ENCODE data around the gene TUBB2A. TPM values are rescaled to one million over a fixed set of nuclear protein-coding genes. Genes with fewer than 3 reads are reported as not detected.
"Not testable (repeated sequence)": the region's sequence is repeated elsewhere in the genome, so short reads cannot be mapped to it uniquely, and the experiment has no call there.

The TUBB2A gene
- total RNA-seq, 1 experiment from 2014 or later, result 49.9 TPM

DNA sequence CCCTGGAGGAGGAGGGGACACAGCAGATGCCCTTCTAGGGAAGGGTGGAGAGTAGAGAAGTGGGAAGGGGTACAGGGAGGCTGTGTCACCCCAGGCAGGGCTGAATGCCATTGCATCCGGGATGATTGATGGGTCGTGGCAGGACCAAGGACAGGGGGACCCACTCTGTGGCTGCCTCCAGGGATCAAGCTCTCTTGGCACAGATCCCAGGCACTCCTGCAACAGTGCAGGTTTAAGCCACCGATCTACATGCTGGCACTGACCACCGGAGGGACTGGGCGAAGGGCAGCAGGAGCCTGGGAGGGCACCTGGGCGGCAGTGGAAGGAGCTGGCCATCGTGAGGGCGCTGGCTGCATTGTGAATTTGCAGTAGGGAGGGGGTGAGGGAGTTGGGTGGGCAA lies 22.6 kb upstream of the TUBB2A start:
- POLR2A ChIA-PET; H3K4me2 ChIP-seq (ENCODE audit: low read length); intact Hi-C loops (cut with micrococcal nuclease); H3K4me3 ChIP-seq (replicated peaks in 1 of 2; ENCODE audit: low read depth in 1 of 2, low read length in 2 of 2); H3K27ac ChIP-seq (ENCODE audit: low read depth, low read length); CTCF ChIA-PET; H4K20me1 ChIP-seq (ENCODE audit: insufficient read depth); H3K9ac ChIP-seq (ENCODE audit: low read length); RAD21 ChIA-PET (ENCODE audit: low non-redundant PET in 1 of 2, low total read pairs in 2 of 2, uncharacterized antibody in 2 of 2, unreplicated experiment in 2 of 2); H3K79me2 ChIP-seq (ENCODE audit: insufficient read depth, low read length); DNase-seq (ENCODE audit: low read depth, low spot score); H3K27me3 ChIP-seq (ENCODE audit: insufficient read depth, low read length); H3K36me3 ChIP-seq (ENCODE audit: control insufficient read depth in 1 of 2, insufficient read depth in 2 of 2, low read length in 2 of 2); H2AFZ ChIP-seq (ENCODE audit: low read depth, low read length, poor library complexity, severe bottlenecking); H3K9me2 ChIP-seq (ENCODE audit: insufficient read depth); H3K9me3 ChIP-seq (ENCODE audit: control insufficient read depth in 1 of 2, insufficient read depth in 1 of 2, low read depth in 1 of 2, low read length in 2 of 2); BruUV-seq (replicated peaks): not testable (repeated sequence)
- peaks cover 5 to 21% of the 10 kb centered on the region in 2 experiments; a peak in 3 of 4 replicates for H3K4me1 ChIP-seq (ENCODE audit: control insufficient read depth in 1 of 2, insufficient read depth in 2 of 2, low read length in 2 of 2)
- ATAC-seq, result peak; percentile 31; the same call in 1 of the 2 replicates

DNA sequence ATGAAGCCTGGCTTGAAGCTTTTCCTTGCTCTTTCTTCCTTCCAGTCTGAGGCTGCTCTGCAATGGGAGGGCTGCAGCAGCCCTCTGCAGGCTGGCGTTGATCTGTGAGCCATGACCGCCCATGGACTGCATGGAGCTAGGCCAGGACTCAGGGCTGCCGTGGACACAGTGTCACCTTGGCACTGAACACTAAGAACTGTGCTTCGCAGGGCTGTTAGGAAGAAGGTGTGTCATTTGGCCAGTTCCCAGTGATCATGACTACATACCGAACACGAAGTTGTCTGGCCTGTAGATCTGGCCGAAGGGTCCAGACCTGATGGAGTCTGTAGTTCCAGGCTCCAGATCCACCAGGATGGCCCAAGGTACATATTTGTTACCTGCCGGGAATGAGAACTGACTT lies 21.3 kb upstream of the TUBB2A start:
- RAD21 ChIA-PET (ENCODE audit: low non-redundant PET in 1 of 2, low total read pairs in 2 of 2, uncharacterized antibody in 2 of 2, unreplicated experiment in 2 of 2); DNase-seq (ENCODE audit: low read depth, low spot score); CTCF ChIA-PET: not testable (repeated sequence)

More for the DNA sequence above, 21.3 kb upstream of the TUBB2A start:
- H3K9me2 ChIP-seq (ENCODE audit: insufficient read depth); H3K4me2 ChIP-seq (ENCODE audit: low read length); H3K9ac ChIP-seq (ENCODE audit: low read length); H3K36me3 ChIP-seq (ENCODE audit: control insufficient read depth in 1 of 2, insufficient read depth in 2 of 2, low read length in 2 of 2); POLR2A ChIA-PET; H2AFZ ChIP-seq (ENCODE audit: low read depth, low read length, poor library complexity, severe bottlenecking); H3K9me3 ChIP-seq (ENCODE audit: control insufficient read depth in 1 of 2, insufficient read depth in 1 of 2, low read depth in 1 of 2, low read length in 2 of 2); H4K20me1 ChIP-seq (ENCODE audit: insufficient read depth); H3K27me3 ChIP-seq (ENCODE audit: insufficient read depth, low read length); BruUV-seq (replicated peaks); intact Hi-C loops (cut with micrococcal nuclease); H3K27ac ChIP-seq (ENCODE audit: low read depth, low read length); ATAC-seq; H3K4me3 ChIP-seq (replicated peaks in 1 of 2; ENCODE audit: low read depth in 1 of 2, low read length in 2 of 2); H3K79me2 ChIP-seq (ENCODE audit: insufficient read depth, low read length): not testable (repeated sequence)
- peaks cover 13 to 34% of the 10 kb centered on the region in 2 experiments for H3K4me1 ChIP-seq (ENCODE audit: control insufficient read depth in 1 of 2, insufficient read depth in 2 of 2, low read length in 2 of 2)
